Keratinocyte (primary cell): Measurements from ENCODE around the gene ZNF43.

ENCODE experiments used
- EZH2 ChIP-seq: IDR thresholded peaks from one replicate; pipeline ENCODE4 v1.6.1; 2012; ENCODE audit warnings: inconsistent platforms, mild to moderate bottlenecking, low read length, moderate library complexity
- TF ChIP-seq, protein P1 (sequence below), 3 experiments: IDR thresholded peaks in 1 of 3; conservative IDR thresholded peaks in 1 of 3; optimal IDR thresholded peaks in 1 of 3; 2 replicates in 2 of 3; 3 replicates in 1 of 3; pipeline versions ENCODE3 to v1.5.1; 2011; ENCODE audit warnings: low read length in 3 of 3, mild to moderate bottlenecking in 3 of 3, moderate library complexity in 2 of 3, control low read depth in 1 of 3, inconsistent platforms in 1 of 3; ENCODE audit not compliant: insufficient read depth in 2 of 3; ENCODE audit errors: extremely low read depth in 1 of 3

DNA sequence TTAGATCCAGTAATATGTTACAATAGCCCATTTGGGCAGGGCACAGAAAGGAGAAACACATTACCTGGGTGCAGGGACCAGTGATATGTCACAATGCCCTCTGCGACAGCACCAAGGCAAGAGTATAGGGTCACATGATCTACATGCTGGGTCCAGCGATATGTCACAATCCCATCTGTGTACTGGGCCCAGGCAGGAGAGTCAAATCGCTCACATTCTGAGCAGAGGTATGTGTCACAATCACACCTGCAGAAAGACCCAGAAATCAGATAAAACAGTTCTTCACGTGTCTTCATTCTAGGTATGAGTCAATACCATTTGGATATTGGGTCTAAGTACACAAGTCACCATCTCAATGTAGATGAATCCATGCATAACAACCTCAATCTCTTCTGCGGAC, 7.1 kb upstream of the ZNF43 start:
- TF ChIP-seq, protein P1, sequence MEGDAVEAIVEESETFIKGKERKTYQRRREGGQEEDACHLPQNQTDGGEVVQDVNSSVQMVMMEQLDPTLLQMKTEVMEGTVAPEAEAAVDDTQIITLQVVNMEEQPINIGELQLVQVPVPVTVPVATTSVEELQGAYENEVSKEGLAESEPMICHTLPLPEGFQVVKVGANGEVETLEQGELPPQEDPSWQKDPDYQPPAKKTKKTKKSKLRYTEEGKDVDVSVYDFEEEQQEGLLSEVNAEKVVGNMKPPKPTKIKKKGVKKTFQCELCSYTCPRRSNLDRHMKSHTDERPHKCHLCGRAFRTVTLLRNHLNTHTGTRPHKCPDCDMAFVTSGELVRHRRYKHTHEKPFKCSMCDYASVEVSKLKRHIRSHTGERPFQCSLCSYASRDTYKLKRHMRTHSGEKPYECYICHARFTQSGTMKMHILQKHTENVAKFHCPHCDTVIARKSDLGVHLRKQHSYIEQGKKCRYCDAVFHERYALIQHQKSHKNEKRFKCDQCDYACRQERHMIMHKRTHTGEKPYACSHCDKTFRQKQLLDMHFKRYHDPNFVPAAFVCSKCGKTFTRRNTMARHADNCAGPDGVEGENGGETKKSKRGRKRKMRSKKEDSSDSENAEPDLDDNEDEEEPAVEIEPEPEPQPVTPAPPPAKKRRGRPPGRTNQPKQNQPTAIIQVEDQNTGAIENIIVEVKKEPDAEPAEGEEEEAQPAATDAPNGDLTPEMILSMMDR (optimal IDR thresholded peaks at IDR 0.05 in 1 of 3, IDR thresholded peaks at IDR 0.05 in 1 of 3, conservative IDR thresholded peaks at IDR 0.05 in 1 of 3; ENCODE audit: extremely low read depth in 1 of 3, insufficient read depth in 2 of 3, low read length in 3 of 3) = no peak
- no peak for TF ChIP-seq EZH2
